GM12892 (cell line): ENCODE results near the gene GPX4.

Source experiments
- POLR2A ChIP-seq: IDR thresholded peaks from 2 replicates; pipeline ENCODE4 v1.6.1; 2011; ENCODE audit warnings: low read depth, low read length, control low read depth
- POLR2AphosphoS5 ChIP-seq: IDR thresholded peaks from 2 replicates; pipeline ENCODE4 v1.6.1; 2011; ENCODE audit warnings: low read depth, low read length, control low read depth
- TAF1 ChIP-seq: IDR thresholded peaks from 2 replicates; pipeline ENCODE4 v1.6.1; 2011; ENCODE audit warnings: low read depth, mild to moderate bottlenecking, control low read depth, low read length, borderline replicate concordance

DNA sequence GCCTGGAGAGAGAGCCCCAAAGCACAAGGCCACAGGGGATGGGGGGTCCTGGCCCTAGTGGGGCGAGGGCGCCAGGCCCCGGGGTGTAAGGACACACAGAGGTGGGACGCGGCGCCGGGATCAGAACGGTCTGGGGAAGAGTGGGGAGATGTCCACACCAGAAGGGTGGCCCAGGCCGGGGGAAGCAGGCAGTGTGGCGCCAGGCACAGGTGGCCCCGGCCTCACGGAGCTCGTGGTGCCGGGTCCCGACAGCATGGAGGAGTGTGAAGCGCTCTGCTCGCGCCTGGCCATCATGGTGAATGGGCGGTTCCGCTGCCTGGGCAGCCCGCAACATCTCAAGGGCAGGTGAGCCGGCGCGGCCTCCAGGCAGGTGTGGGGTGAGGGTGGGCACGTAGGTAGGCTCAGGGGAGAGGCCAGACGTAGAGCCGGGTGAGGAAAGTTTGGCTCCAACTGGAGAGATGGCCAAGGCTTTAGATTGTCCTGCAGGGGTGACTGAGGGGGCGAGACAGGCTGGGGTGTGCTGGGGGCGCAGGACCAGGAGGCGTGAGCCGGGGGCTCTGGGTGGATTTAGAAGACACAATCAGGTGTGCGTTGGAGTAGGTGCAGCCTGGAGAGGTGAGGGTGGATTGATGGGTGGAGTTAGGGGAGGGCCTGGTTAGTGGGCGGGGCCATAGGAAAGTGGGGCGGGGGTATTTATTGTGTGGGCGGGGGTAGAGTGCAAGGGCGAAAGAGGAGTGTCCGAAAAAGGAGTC lies 39.7 kb upstream of the GPX4 start:
- TF ChIP-seq POLR2A (no peak), POLR2AphosphoS5 (no peak), TAF1 (no peak)
